MCF 10A (cell line): ENCODE results near the gene MED26. TPM values are rescaled to one million over a fixed set of nuclear protein-coding genes. Genes with fewer than 3 reads are reported as not detected.

Source experiments
- BruUV-seq: library from RNA; stranded (reverse); fragments of 400-500 nt; replicated peaks from 2 replicates; lab custom pipeline; 2021; lab: Mats Ljungman, UMichigan
- CTCF ChIA-PET: fragments of 300-600 bp; sonication (Branson Sonifier 250); formaldehyde crosslinking; extraction: SDS; loops from one replicate; lab custom pipeline; 2021; ENCODE audit warnings: antibody characterized with exemption, inconsistent platforms; lab: Yijun Ruan, JAX
- POLR2A ChIA-PET: fragments of 300-600, 350-650 bp; sonication (Branson Sonifier 250); formaldehyde crosslinking; extraction: SDS; loops from one replicate; lab custom pipeline; 2020; ENCODE audit warnings: antibody characterized with exemption, inconsistent platforms; lab: Yijun Ruan, JAX
- DNase-seq: peaks from one replicate; pipeline ENCODE4 v3.0.0-alpha.2; 2018; ENCODE audit not compliant: unreplicated experiment
- H3K27ac Mint-ChIP-seq: one replicate; pipeline ENCODE4 v1.8.0; 2022; ENCODE audit warnings: mild to moderate bottlenecking, low read depth, mixed read lengths; ENCODE audit not compliant: unreplicated experiment
- H3K27me3 Mint-ChIP-seq: one replicate; pipeline ENCODE4 v1.8.0; 2022; ENCODE audit warnings: mixed read lengths; ENCODE audit not compliant: insufficient read depth, unreplicated experiment
- H3K36me3 Mint-ChIP-seq: one replicate; pipeline ENCODE4 v1.8.0; 2022; ENCODE audit warnings: mild to moderate bottlenecking, moderate library complexity, mixed read lengths; ENCODE audit not compliant: insufficient read depth, unreplicated experiment
- H3K4me1 Mint-ChIP-seq: one replicate; pipeline ENCODE4 v1.8.0; 2022; ENCODE audit warnings: mixed read lengths; ENCODE audit not compliant: insufficient read depth, unreplicated experiment
- H3K4me3 Mint-ChIP-seq: one replicate; pipeline ENCODE4 v1.8.0; 2022; ENCODE audit warnings: mild to moderate bottlenecking, moderate library complexity, mixed read lengths; ENCODE audit not compliant: unreplicated experiment
- H3K9me3 Mint-ChIP-seq: one replicate; pipeline ENCODE4 v1.8.0; 2022; ENCODE audit warnings: mixed read lengths; ENCODE audit not compliant: unreplicated experiment
- intact Hi-C: fragments of 100-400 bp; cut with micrococcal nuclease; formaldehyde crosslinking; loops from 2 replicates; pipeline ENCODE4 v1.14.1; 2022
- total RNA-seq: library from RNA; stranded (reverse); gene quantifications from 2 replicates; pipeline ENCODE4 v1.2.3, GENCODE V29; 2022
- TF ChIP-seq, protein P1 (sequence below): fragments of 200-600 bp; IDR thresholded peaks from one replicate; pipeline ENCODE4 v1.8.0; 2022; ENCODE audit warnings: antibody characterized with exemption, mild to moderate bottlenecking; ENCODE audit not compliant: unreplicated experiment

Gene MED26
- total RNA-seq, 1 experiment from 2014 or later = 12.9 TPM

DNA sequence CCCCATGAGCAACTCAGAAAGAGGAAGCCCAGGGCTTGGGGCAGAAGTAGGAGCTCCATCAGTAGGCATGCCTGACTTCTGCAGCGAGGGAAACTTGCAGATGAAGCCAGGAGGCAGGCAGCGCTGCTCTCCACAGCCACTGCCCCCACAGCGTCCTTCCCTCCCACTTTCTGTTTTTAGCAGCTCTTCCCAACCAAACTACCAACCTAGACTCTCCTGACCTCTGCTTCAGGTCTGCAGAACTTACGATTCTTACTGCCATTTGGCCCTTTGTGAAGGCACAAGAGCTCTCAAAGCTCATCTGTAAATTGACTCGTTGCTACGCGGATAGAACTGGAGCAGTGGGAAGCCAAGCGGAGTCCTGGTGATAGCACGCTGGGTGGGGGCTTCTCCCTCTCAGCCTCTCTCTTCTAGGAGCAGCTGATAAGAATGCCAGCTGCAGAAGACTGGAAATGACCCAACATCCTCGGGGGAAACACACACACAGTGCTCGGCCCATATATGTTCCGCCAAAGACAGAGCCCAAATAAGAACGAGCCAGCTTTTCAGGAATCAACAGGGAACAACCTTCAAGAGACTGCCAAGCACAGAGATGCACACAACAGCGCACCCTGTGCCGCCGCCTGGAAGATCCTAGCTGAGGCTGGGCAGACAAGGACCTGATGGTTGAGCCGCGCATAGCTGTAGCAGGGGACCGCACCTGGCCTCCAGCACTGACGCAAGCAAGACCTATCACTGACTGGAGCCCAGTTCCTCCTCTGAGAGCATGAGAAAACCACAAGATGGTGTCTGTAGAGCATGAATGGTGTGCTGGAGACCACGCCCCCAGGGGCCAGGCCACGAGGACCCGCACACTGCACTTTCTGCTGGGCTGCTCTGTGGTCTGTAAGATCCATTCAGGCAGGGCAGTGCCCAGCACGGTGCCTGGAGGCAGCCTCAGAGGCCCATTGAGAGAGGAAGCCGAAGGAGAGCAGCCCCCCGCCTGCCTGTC lies 39.9 kb downstream of the MED26 start:
- ChIA-PET CTCF (interaction anchor here (0.6 to 1.0 kb wide), 3 partner anchors 9 to 442 kb away, joined by 3 read pairs; partner anchors contain the start of gene SLC35E1), POLR2A (interaction anchor here (0.9 kb wide), 1 partner anchor 9 kb away, joined by 3 read pairs; no protein-coding TSS in a partner anchor)
- H3K4me3 Mint-ChIP-seq = no peak overlapping the region
- intact Hi-C loops = no loop called here
- DNase-seq = no peak
- no peak overlapping the region for H3K27ac Mint-ChIP-seq
- no peaks in the 10 kb centered on the region for H3K27me3 Mint-ChIP-seq
- TF ChIP-seq, protein P1, sequence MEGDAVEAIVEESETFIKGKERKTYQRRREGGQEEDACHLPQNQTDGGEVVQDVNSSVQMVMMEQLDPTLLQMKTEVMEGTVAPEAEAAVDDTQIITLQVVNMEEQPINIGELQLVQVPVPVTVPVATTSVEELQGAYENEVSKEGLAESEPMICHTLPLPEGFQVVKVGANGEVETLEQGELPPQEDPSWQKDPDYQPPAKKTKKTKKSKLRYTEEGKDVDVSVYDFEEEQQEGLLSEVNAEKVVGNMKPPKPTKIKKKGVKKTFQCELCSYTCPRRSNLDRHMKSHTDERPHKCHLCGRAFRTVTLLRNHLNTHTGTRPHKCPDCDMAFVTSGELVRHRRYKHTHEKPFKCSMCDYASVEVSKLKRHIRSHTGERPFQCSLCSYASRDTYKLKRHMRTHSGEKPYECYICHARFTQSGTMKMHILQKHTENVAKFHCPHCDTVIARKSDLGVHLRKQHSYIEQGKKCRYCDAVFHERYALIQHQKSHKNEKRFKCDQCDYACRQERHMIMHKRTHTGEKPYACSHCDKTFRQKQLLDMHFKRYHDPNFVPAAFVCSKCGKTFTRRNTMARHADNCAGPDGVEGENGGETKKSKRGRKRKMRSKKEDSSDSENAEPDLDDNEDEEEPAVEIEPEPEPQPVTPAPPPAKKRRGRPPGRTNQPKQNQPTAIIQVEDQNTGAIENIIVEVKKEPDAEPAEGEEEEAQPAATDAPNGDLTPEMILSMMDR = no peak
- no peaks in the 10 kb centered on the region for H3K9me3 Mint-ChIP-seq
- H3K36me3 Mint-ChIP-seq = peaks cover 4% of the 10 kb centered on the region
- H3K4me1 Mint-ChIP-seq = peaks cover 22% of the 10 kb centered on the region
- BruUV-seq = no TSS peak

DNA sequence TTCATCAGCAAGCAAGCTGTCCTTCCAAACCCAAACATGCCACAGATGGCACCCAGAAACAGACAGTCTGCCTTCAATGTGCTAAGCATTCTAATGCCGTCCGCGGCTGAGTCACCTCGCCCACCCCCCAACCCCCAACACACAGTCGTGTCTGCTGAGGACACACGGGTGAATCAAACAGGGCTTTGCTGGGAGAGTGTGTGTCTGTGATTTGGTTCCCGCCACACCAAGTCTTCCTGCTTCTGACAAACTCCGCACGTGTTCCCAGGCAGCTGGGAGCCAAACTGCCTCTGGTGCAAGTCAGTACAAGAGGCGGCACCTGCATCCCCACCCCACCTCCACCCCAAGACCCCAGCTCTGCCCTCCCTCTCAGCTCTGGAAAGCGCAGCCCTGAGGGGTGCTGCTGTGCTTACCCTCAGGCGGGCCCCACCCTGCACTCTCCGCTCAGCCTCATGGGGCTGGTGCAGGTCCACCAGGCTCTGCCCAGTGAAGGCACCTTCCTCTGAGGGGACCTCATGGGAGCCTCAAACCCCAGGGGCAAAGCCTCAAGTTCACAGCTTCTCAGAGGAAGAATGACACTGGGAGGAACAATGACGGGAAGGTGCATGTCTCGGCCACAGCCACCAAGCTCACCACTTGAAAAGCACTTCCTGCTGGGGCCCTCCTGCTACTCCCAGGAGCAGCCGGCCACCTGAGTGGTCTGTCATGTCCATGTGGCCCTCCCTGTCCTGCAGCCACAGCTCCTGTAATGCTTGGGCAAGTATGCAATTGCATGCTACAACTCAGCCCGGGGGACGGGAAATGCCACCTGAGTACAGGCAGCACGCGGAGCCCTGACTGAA lies 40.8 kb downstream of the MED26 start:
- H3K36me3 Mint-ChIP-seq = peaks cover 4% of the 10 kb centered on the region
- no peak for DNase-seq
- no peak overlapping the region for H3K4me3 Mint-ChIP-seq
- TF ChIP-seq, protein P1 = no peak
- H3K27me3 Mint-ChIP-seq = no peaks in the 10 kb centered on the region
- POLR2A ChIA-PET = interaction anchor here (0.7 to 0.9 kb wide), 2 partner anchors 8 to 30 kb away, joined by 3 read pairs; no protein-coding TSS in a partner anchor
- H3K27ac Mint-ChIP-seq = no peak overlapping the region
- peaks cover 26% of the 10 kb centered on the region for H3K4me1 Mint-ChIP-seq
- intact Hi-C loops = no loop called here
- no TSS peak for BruUV-seq
- no peaks in the 10 kb centered on the region for H3K9me3 Mint-ChIP-seq
- CTCF ChIA-PET = interaction anchor here (0.6 to 1.0 kb wide), 3 partner anchors 8 to 443 kb away, joined by 3 read pairs; partner anchors contain the start of gene SLC35E1

DNA sequence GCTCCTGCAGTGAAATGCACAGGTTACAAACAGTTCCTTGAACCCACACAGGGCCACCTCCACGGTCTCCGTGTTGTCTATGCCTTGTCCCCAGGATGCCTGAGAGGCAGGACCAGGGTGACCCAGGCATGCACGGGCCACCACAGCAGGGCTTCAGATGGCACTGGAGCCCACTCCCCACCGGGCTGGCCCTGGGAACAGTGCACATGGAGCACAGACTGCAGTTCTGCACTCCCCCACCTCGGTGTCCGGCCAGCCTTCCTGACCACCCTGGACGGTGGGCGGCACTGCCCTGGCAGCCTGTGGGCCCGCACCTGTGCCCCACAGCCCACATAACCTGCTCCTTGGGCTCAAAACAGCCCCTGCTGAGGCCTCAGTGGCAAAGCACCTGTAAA lies 41.5 kb downstream of the MED26 start:
- Mint-ChIP-seq H3K4me1 (peaks cover 27% of the 10 kb centered on the region), H3K36me3 (peaks cover 4% of the 10 kb centered on the region), H3K4me3 (no peak overlapping the region), H3K27me3 (no peaks in the 10 kb centered on the region), H3K9me3 (no peaks in the 10 kb centered on the region), H3K27ac (no peak overlapping the region)
- ChIA-PET POLR2A (interaction anchor here (1.0 kb wide), 1 partner anchor 23 kb away, joined by 4 read pairs; no protein-coding TSS in a partner anchor), CTCF (no interaction called here)
- TF ChIP-seq, protein P1 = no peak
- DNase-seq = no peak
- intact Hi-C loops = no loop called here
- BruUV-seq = no TSS peak
